ENCODE results near the gene JUN. TPM values are rescaled to one million over a fixed set of nuclear protein-coding genes. Genes with fewer than 3 reads are reported as not detected.

The JUN gene
- polyA plus RNA-seq, 2 of the 4 experiments (the other 2 are of a cell fraction) = 23.3 to 59.8 TPM

GRCh38 chr1:58767143-58767542 lies 16.7 kb downstream of the JUN start:
- DNase-seq (ENCODE audit: low read depth in 1 of 2, low spot score in 1 of 2) (no peak), FAIRE-seq (no peak), ATAC-seq (no peak)
- Histone ChIP-seq H3K4me3 (no peak overlapping the region), H3K27ac (no peak overlapping the region), H3K4me2 (no peak overlapping the region), H3K4me1 (peaks cover 21% of the 10 kb centered on the region), H3K9me3 (no peaks in the 10 kb centered on the region)
- no peak for TF ChIP-seq ZSCAN20 (CRISPR knock-in tag; IDR thresholded peaks at IDR 0.05)
- TF ChIP-seq RFX5 (IDR thresholded peaks at IDR 0.05) = no peak
- POLR2A ChIA-PET = no interaction called here
- 95% methylated on average over 1 of the region's 1 CpG for WGBS (ENCODE audit: missing lambda C conversion rate)
- CTCF ChIA-PET = interaction anchor here (1.0 to 2.8 kb wide), 4 partner anchors 12 to 932 kb away, joined by 3 to 8 read pairs (median 5); no protein-coding TSS in a partner anchor

- Histone ChIP-seq H3K4me2 (no peak overlapping the region), H3K4me3 (no peak overlapping the region), H3K9me3 (no peaks in the 10 kb centered on the region), H3K27ac (no peak overlapping the region), H3K4me1 (peaks cover 21% of the 10 kb centered on the region)
- FAIRE-seq (no peak), ATAC-seq (no peak), DNase-seq (ENCODE audit: low read depth in 1 of 2, low spot score in 1 of 2) (no peak)
- no peak for TF ChIP-seq ATOH8 (CRISPR knock-in tag; IDR thresholded peaks at IDR 0.05; ENCODE audit: low read depth)
- TF ChIP-seq ELK1 (IDR thresholded peaks at IDR 0.05; ENCODE audit: low read depth, low read length) = no peak
- no peak for TF ChIP-seq HMGXB4 (CRISPR knock-in tag; IDR thresholded peaks at IDR 0.05; ENCODE audit: borderline replicate concordance)
- no peak for TF ChIP-seq NR3C1 (IDR thresholded peaks at IDR 0.05)
- TF ChIP-seq FOXS1 (CRISPR knock-in tag; IDR thresholded peaks at IDR 0.05) = no peak
- no peak for TF ChIP-seq NFE2L2 (conservative IDR thresholded peaks at IDR 0.05; ENCODE audit: low read length)
- TF ChIP-seq E2F6 (IDR thresholded peaks at IDR 0.05; ENCODE audit: borderline replicate concordance, low read depth) = no peak
- TF ChIP-seq MAFK (IDR thresholded peaks at IDR 0.05; ENCODE audit: partially characterized antibody) = no peak
- no peak for TF ChIP-seq REST (IDR thresholded peaks at IDR 0.05)
- TF ChIP-seq ZNF302 (CRISPR knock-in tag; IDR thresholded peaks at IDR 0.05) = no peak
- TF ChIP-seq JUNB (IDR thresholded peaks at IDR 0.05) = no peak
- no peak for TF ChIP-seq CEBPB (IDR thresholded peaks at IDR 0.05)
- TF ChIP-seq MAZ (IDR thresholded peaks at IDR 0.05; ENCODE audit: borderline replicate concordance, low read depth, low read length) = no peak
- TF ChIP-seq PHF8 (IDR thresholded peaks at IDR 0.05; ENCODE audit: borderline replicate concordance, low read depth) = no peak
- TF ChIP-seq POLR2A (IDR thresholded peaks at IDR 0.05; ENCODE audit: low read length) = no peak
- no peak for TF ChIP-seq PBX3 (IDR thresholded peaks at IDR 0.05)
- TF ChIP-seq SREBF2 (IDR thresholded peaks at IDR 0.05) = no peak
- no peak for TF ChIP-seq POLR2AphosphoS2 (conservative IDR thresholded peaks at IDR 0.05; ENCODE audit: low read length)
- no peak for TF ChIP-seq EHMT2 (IDR thresholded peaks at IDR 0.05; ENCODE audit: low read depth)
- TF ChIP-seq RCOR1 (IDR thresholded peaks at IDR 0.05; ENCODE audit: low read depth, low read length) = no peak
- 68% methylated on average over 2 of the region's 2 CpGs for WGBS (ENCODE audit: missing lambda C conversion rate)
- ChIA-PET CTCF (no interaction called here), POLR2A (no interaction called here)
Measured at GRCh38 chr1:58765441-58765840, 18.4 kb downstream of the JUN start.
